Forelimb muscle (tissue), 1 donor: Measurements from ENCODE around the gene MRGPRG. TPM values are rescaled to one million over a fixed set of nuclear protein-coding genes. Genes with fewer than 3 reads are reported as not detected.
"Not testable (repeated sequence)": the region's sequence is repeated elsewhere in the genome, so short reads cannot be mapped to it uniquely, and the experiment has no call there.

Experiments used
- DNase-seq: peaks from one replicate; pipeline ENCODE4 v3.0.0-alpha.2; 2013; ENCODE audit warnings: low read depth
- polyA plus RNA-seq: library from polyadenylated mRNA; unstranded; fragments of 120-200 nt; gene quantifications from one replicate; pipeline ENCODE4 v1.2.1, GENCODE V29; 2013; ENCODE audit not compliant: insufficient read length

The MRGPRG gene
- polyA plus RNA-seq, 1 donor: not detected

- no peak for DNase-seq
Observed at GRCh38 chr11:3176487-3176886, 42.1 kb downstream of the MRGPRG start.

- DNase-seq: no peak
Observed at GRCh38 chr11:3175194-3175593, 43.4 kb downstream of the MRGPRG start.

- no peak for DNase-seq
Observed at GRCh38 chr11:3174387-3174786, 44.2 kb downstream of the MRGPRG start.

GRCh38 chr11:3173795-3174194, 44.8 kb downstream of the MRGPRG start:
- DNase-seq: no peak

DNA sequence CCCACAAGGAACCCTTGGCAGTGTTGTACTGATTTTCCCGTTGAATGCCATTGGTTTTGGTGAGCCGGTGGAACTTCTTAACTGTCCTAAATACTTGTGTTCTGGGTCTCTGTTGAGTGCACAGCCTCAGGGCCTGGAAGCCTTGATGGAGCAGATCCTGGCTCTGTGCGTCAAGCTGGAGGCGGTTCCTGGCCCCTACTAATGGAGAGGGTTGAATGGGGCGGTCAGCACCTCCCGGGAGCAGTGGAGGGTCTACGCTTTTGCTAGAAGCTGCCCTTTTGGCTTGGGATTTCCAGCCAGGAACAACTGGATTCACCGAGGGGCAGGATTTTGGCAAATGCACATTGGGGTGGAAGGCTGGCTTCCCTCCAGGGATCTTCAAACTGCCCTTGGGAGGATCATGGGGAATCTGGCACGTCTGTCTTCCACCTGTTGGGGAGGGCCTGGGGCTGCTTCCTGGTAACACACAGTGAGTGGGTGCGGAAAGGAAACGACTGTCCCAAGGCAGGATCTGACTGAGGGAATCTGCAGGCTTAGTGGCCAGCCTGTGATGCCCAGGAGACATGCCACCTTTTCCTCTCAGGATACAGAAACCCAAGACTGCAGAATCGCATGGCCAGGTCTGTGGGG, 46.6 kb downstream of the MRGPRG start:
- DNase-seq: no peak

- DNase-seq: no peak
Observed at GRCh38 chr11:3170756-3171650, 47.6 kb downstream of the MRGPRG start.

- no peak for DNase-seq
Observed at GRCh38 chr11:3170044-3170755, 48.4 kb downstream of the MRGPRG start.

- DNase-seq: no peak
Observed at GRCh38 chr11:3169255-3170043, 49.2 kb downstream of the MRGPRG start.

GRCh38 chr11:3168742-3169254, 49.8 kb downstream of the MRGPRG start:
- DNase-seq: not testable (repeated sequence)

Other genes with a start within 250 kb of the MRGPRG start
- gene NAP1L4, start 226.5 kb downstream of the MRGPRG start, polyA plus RNA-seq: 110 TPM
- gene CARS1, start 161.4 kb downstream of the MRGPRG start, polyA plus RNA-seq: 20.6 TPM
- gene OSBPL5, start 53.5 kb downstream of the MRGPRG start, polyA plus RNA-seq: 12.1 TPM
- gene MRGPRE, start 13.6 kb upstream of the MRGPRG start, polyA plus RNA-seq: not detected
- gene ZNF195, start 160.3 kb upstream of the MRGPRG start, polyA plus RNA-seq: 16.8 TPM